ENCODE data around the gene CTNND2. TPM values are rescaled to one million over a fixed set of nuclear protein-coding genes. Genes with fewer than 3 reads are reported as not detected.

Gene CTNND2
- total RNA-seq, 1 donor: 1.9 TPM

DNA sequence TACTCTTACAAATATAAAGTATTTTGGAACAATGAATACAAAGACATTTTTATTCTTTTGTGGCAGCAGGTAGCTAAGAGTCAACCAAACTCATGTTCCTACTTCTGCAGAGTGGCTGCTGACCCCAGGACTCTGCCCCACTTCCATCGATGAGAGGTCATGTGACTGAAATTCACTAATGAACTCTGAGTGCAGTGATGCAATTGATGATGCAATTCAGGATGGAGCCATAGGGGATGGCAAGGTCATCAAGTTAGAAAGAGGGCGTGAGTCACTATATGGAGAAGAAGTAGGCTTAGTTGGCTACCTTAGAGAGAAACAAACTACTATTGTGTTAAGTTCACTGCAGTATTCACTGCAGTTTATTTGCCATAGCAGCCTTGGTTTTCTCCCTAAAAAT, 340.4 kb downstream of the CTNND2 start:
- no peak for DNase-seq (ENCODE audit: low read depth)
- no peak for TF ChIP-seq CTCF (IDR thresholded peaks at IDR 0.05; ENCODE audit: insufficient read depth, low read length)
- H3K4me3 ChIP-seq (ENCODE audit: low read depth, low read length): no peak overlapping the region

- no peak overlapping the region for H3K4me3 ChIP-seq (ENCODE audit: low read depth, low read length)
- DNase-seq (ENCODE audit: low read depth): no peak
- no peak for TF ChIP-seq CTCF (IDR thresholded peaks at IDR 0.05; ENCODE audit: insufficient read depth, low read length)
Measured at GRCh38 chr5:11560915-11561697, 343.1 kb downstream of the CTNND2 start.

- DNase-seq (ENCODE audit: low read depth): no peak
- no peak for TF ChIP-seq CTCF (IDR thresholded peaks at IDR 0.05; ENCODE audit: insufficient read depth, low read length)
- H3K4me3 ChIP-seq (ENCODE audit: low read depth, low read length): no peak overlapping the region
Measured at GRCh38 chr5:11557063-11557462, 347.2 kb downstream of the CTNND2 start.

GRCh38 chr5:11555171-11555570, 349.1 kb downstream of the CTNND2 start:
- DNase-seq (ENCODE audit: low read depth): no peak
- no peak for TF ChIP-seq CTCF (IDR thresholded peaks at IDR 0.05; ENCODE audit: insufficient read depth, low read length)
- no peak overlapping the region for H3K4me3 ChIP-seq (ENCODE audit: low read depth, low read length)

DNA sequence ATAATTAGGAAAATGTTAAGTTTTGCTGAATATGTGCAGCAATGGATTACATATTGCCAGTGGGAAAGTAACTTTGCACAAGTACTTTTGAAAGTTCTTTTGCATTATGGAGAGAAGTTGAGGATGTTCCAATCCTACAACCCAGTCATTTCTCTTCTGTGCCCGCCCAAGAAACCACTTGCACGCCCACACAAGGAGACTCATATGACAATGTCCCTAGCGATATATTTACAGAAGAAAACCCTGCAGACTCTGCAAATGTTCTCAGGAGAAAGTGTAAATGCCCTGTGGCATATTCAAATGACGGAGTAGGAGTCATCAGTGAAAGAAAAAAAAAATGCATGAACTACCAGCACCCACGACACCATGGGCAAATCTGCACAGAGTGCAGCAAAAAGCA, 356.5 kb downstream of the CTNND2 start:
- no peak for DNase-seq (ENCODE audit: low read depth)
- no peak overlapping the region for H3K4me3 ChIP-seq (ENCODE audit: low read depth, low read length)
- no peak for TF ChIP-seq CTCF (IDR thresholded peaks at IDR 0.05; ENCODE audit: insufficient read depth, low read length)

DNA sequence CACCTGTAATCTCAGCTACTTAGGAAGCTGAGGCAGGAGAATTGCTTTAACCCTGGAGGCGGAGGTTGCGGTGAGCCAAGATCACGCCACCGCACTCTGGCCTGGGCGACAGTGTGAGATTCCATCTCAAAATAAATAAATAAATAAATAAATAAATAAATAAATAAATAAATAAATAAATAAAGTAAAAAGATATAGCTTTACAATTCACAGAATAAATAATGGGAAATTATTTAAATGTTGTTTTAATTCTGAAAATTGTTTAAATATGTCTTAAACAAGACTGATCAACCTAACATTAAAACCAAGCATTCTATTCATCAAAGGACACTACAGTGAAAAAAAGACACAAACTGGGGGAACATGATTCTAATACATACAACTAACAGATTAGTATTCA, 357.1 kb downstream of the CTNND2 start:
- DNase-seq (ENCODE audit: low read depth): no peak
- H3K4me3 ChIP-seq (ENCODE audit: low read depth, low read length): no peak overlapping the region
- no peak for TF ChIP-seq CTCF (IDR thresholded peaks at IDR 0.05; ENCODE audit: insufficient read depth, low read length)

DNA sequence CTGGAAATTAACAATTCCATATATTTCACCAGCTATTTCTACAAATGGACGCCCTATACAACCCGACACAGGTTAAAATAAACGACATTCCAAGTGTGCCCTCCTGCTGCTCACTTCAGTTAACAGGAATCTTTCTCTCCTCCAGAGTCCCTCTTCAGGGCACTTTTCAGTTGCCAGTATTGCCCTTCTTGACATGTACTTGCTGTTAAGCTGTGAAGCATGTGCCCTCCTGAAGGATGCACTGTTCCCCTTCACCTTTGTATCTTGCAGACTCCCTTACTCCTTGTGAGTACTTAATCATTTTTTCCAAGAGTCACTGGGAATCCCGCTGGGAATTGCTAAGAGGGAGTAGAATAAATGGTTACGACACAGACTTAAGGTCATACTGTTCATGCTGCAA, 364.1 kb downstream of the CTNND2 start:
- DNase-seq (ENCODE audit: low read depth): no peak
- no peak for TF ChIP-seq CTCF (IDR thresholded peaks at IDR 0.05; ENCODE audit: insufficient read depth, low read length)
- H3K4me3 ChIP-seq (ENCODE audit: low read depth, low read length): no peak overlapping the region
